Fibroblast of lung (primary cell): ENCODE results near the gene NUDT3. TPM values are rescaled to one million over a fixed set of nuclear protein-coding genes. Genes with fewer than 3 reads are reported as not detected.

Experiments used
- DNase-seq, 2 donors: peaks; one replicate each; pipeline versions ENCODE4 v3.0.0 to v3.0.0-alpha.2; 2010; ENCODE audit warnings: low read depth in 2 of 2
- H2AFZ ChIP-seq: 2 replicates; pipeline ENCODE4 v1.5.1; 2012; ENCODE audit warnings: low read length, control low read depth, inconsistent platforms
- H3K27ac ChIP-seq: 2 replicates; pipeline ENCODE4 v1.5.1; 2011; ENCODE audit warnings: low read length, control low read depth; ENCODE audit not compliant: insufficient read depth
- H3K27me3 ChIP-seq: 2 replicates; pipeline ENCODE4 v1.5.1; 2011; ENCODE audit warnings: mild to moderate bottlenecking, low read length; ENCODE audit not compliant: control insufficient read depth, insufficient read depth
- H3K36me3 ChIP-seq: 2 replicates; pipeline ENCODE4 v1.5.1; 2011; ENCODE audit warnings: low read length; ENCODE audit not compliant: control insufficient read depth, insufficient read depth
- H3K4me1 ChIP-seq: 2 replicates; pipeline ENCODE4 v1.5.1; 2011; ENCODE audit warnings: low read length; ENCODE audit not compliant: control insufficient read depth, insufficient read depth; ENCODE audit errors: extremely low read depth
- H3K4me2 ChIP-seq: 2 replicates; pipeline ENCODE4 v1.5.1; 2011; ENCODE audit warnings: low read length, control low read depth; ENCODE audit not compliant: insufficient read depth; ENCODE audit errors: extremely low read depth
- H3K4me3 ChIP-seq, 4 experiments: fragments of 200-600 bp in 1 of 4; sonication (generic) in 1 of 4; replicated peaks in 1 of 4; 2 replicates each; pipeline ENCODE4 v1.5.1; 2011 to 2016; ENCODE audit warnings: low read length in 4 of 4, low read depth in 3 of 4, mild to moderate bottlenecking in 3 of 4, control low read depth in 2 of 4, inconsistent platforms in 1 of 4, mixed read lengths in 1 of 4; ENCODE audit not compliant: insufficient read depth in 1 of 4; ENCODE audit errors: control extremely low read depth in 1 of 4
- H3K79me2 ChIP-seq: 2 replicates; pipeline ENCODE4 v1.5.1; 2012; ENCODE audit warnings: mild to moderate bottlenecking, low read length, inconsistent platforms; ENCODE audit not compliant: control insufficient read depth, insufficient read depth
- H3K9ac ChIP-seq: 2 replicates; pipeline ENCODE4 v1.5.1; 2011; ENCODE audit warnings: mild to moderate bottlenecking, low read length, control low read depth; ENCODE audit not compliant: insufficient read depth
- H3K9me3 ChIP-seq: 2 replicates; pipeline ENCODE4 v1.5.1; 2012; ENCODE audit warnings: low read depth, low read length; ENCODE audit not compliant: control insufficient read depth, insufficient read depth
- H4K20me1 ChIP-seq: 2 replicates; pipeline ENCODE4 v1.5.1; 2011; ENCODE audit warnings: low read length; ENCODE audit not compliant: control insufficient read depth, insufficient read depth; ENCODE audit errors: extremely low read depth
- CTCF ChIP-seq, 2 donors: IDR thresholded peaks in 1 of 2; conservative IDR thresholded peaks in 1 of 2; 1 replicate in 1 of 2; 2 replicates in 1 of 2; pipeline ENCODE4 v1.5.1; 2011 to 2012; ENCODE audit warnings: low read length in 2 of 2, control low read depth in 1 of 2, inconsistent platforms in 1 of 2, low read depth in 1 of 2, mild to moderate bottlenecking in 1 of 2
- EZH2 ChIP-seq: IDR thresholded peaks from 2 replicates; pipeline ENCODE4 v1.5.1; 2012; ENCODE audit warnings: low read length, control low read depth, mild to moderate bottlenecking; ENCODE audit errors: missing control alignments
- polyA plus RNA-seq, 2 donors: library from polyadenylated mRNA; depleted of rRNA in 1 of 2; stranded (reverse) in 1 of 2; unstranded in 1 of 2; fragments of >200 nt; gene quantifications; 2 replicates each; pipeline ENCODE4 v1.2.1, GENCODE V29; 2011 to 2012; ENCODE audit warnings: missing spikeins in 1 of 2
- total RNA-seq: library from RNA; depleted of rRNA; stranded (reverse); fragments of >200 nt; gene quantifications from 2 replicates; pipeline ENCODE4 v1.2.1, GENCODE V29; 2014

The NUDT3 gene
- total and polyA plus RNA-seq, 2 donors (not counting 1 experiment from before 2014, with no cell fraction given): 16.0 to 27.4 TPM

GRCh38 chr6:34342247-34342646 is 50.2 kb downstream of the NUDT3 start:
- Histone ChIP-seq H4K20me1 (no peaks in the 10 kb centered on the region), H3K9ac (no peak overlapping the region), H3K4me2 (no peak overlapping the region), H3K79me2 (peaks cover 15% of the 10 kb centered on the region), H3K9me3 (no peaks in the 10 kb centered on the region), H2AFZ (no peak overlapping the region), H3K27me3 (no peaks in the 10 kb centered on the region), H3K4me3 (no peak overlapping the region), H3K36me3 (no peaks in the 10 kb centered on the region), H3K4me1 (peaks cover 4% of the 10 kb centered on the region), H3K27ac (no peak overlapping the region)
- no peak for TF ChIP-seq CTCF (conservative IDR thresholded peaks at IDR 0.05 in 1 of 2, IDR thresholded peaks at IDR 0.05 in 1 of 2; ENCODE audit: low read depth in 1 of 2, low read length in 2 of 2)
- no peak for TF ChIP-seq EZH2
- no peak for DNase-seq

- peak; percentile 69 to 70 for DNase-seq
- no peak overlapping the region for H3K27ac ChIP-seq
These were observed 50.9 kb downstream of the NUDT3 start for GRCh38 chr6:34341481-34341971.

GRCh38 chr6:34340906-34341480 is 51.5 kb downstream of the NUDT3 start:
- no peaks in the 10 kb centered on the region for H3K36me3 ChIP-seq
- H3K9ac ChIP-seq: no peak overlapping the region
- H2AFZ ChIP-seq: no peak overlapping the region
- no peaks in the 10 kb centered on the region for H4K20me1 ChIP-seq
- no peak overlapping the region for H3K27ac ChIP-seq
- no peaks in the 10 kb centered on the region for H3K27me3 ChIP-seq
- peaks cover 12% of the 10 kb centered on the region for H3K79me2 ChIP-seq
- H3K4me2 ChIP-seq: no peak overlapping the region
- H3K9me3 ChIP-seq: no peaks in the 10 kb centered on the region
- TF ChIP-seq CTCF (conservative IDR thresholded peaks at IDR 0.05 in 1 of 2, IDR thresholded peaks at IDR 0.05 in 1 of 2; ENCODE audit: low read depth in 1 of 2, low read length in 2 of 2): no peak
- no peak for TF ChIP-seq EZH2
- H3K4me1 ChIP-seq: peaks cover 4% of the 10 kb centered on the region
- no peak overlapping the region for H3K4me3 ChIP-seq
- no peak for DNase-seq

More at GRCh38 chr6:34341481-34341971, 50.9 kb downstream of the NUDT3 start:
- Histone ChIP-seq H3K27me3 (no peaks in the 10 kb centered on the region), H3K4me3 (no peak overlapping the region), H3K36me3 (no peaks in the 10 kb centered on the region), H2AFZ (no peak overlapping the region), H3K9me3 (no peaks in the 10 kb centered on the region), H3K4me2 (peak overlapping the region; percentile 17), H3K9ac (no peak overlapping the region), H4K20me1 (no peaks in the 10 kb centered on the region), H3K4me1 (peaks cover 4% of the 10 kb centered on the region), H3K79me2 (peaks cover 13% of the 10 kb centered on the region)
- TF ChIP-seq EZH2 (no peak), CTCF (conservative IDR thresholded peaks at IDR 0.05 in 1 of 2, IDR thresholded peaks at IDR 0.05 in 1 of 2; ENCODE audit: low read depth in 1 of 2, low read length in 2 of 2) (no peak)
